Panc1 (cell line): ENCODE measurements around the gene COX7C. TPM values are rescaled to one million over a fixed set of nuclear protein-coding genes. Genes with fewer than 3 reads are reported as not detected.

Source experiments
- ATAC-seq: fragments of 200-7000 bp; cut with Tn5 transposase; 2 replicates; pipeline ENCODE4 v1.9.1; 2020; ENCODE audit warnings: mild to moderate bottlenecking, moderate library complexity
- BruUV-seq: library from RNA; stranded (reverse); fragments of 400-500 nt; replicated peaks from 2 replicates; lab custom pipeline; 2021; lab: Mats Ljungman, UMichigan
- CTCF ChIA-PET: fragments of 300-600 bp; sonication (Branson Sonifier 250); formaldehyde crosslinking; loops from one replicate; lab custom pipeline; 2022; ENCODE audit warnings: antibody characterized with exemption; lab: Charles Lee
- POLR2A ChIA-PET: fragments of 300-600 bp; sonication (Branson Sonifier 250); formaldehyde crosslinking; loops from one replicate; lab custom pipeline; 2022; ENCODE audit warnings: antibody characterized with exemption; lab: Charles Lee
- DNase-seq: peaks from one replicate; pipeline ENCODE4 v3.0.0-alpha.2; 2010; ENCODE audit warnings: low read depth, low spot score
- H3K27ac ChIP-seq: 2 replicates; pipeline ENCODE4 v1.5.1; 2011; ENCODE audit warnings: mild to moderate bottlenecking, low read length, inconsistent platforms
- H3K27me3 ChIP-seq: fragments of 200-500 bp; sonication (Bioruptor generic); 2 replicates; pipeline ENCODE4 v1.6.0; 2014; ENCODE audit warnings: low read length, inconsistent platforms; ENCODE audit not compliant: control insufficient read depth, insufficient read depth
- H3K36me3 ChIP-seq: fragments of 200-500 bp; sonication (Bioruptor generic); 2 replicates; pipeline ENCODE4 v1.5.1; 2014; ENCODE audit warnings: inconsistent platforms, mild to moderate bottlenecking, low read length, moderate library complexity; ENCODE audit not compliant: control insufficient read depth, insufficient read depth
- H3K4me1 ChIP-seq: 2 replicates; pipeline ENCODE4 v1.5.1; 2011; ENCODE audit warnings: inconsistent platforms, mild to moderate bottlenecking, low read length, moderate library complexity; ENCODE audit not compliant: control insufficient read depth, insufficient read depth
- H3K4me3 ChIP-seq, 2 experiments: 2 replicates each; pipeline ENCODE4 v1.5.1; 2011 to 2012; ENCODE audit warnings: low read depth in 2 of 2, low read length in 2 of 2, mild to moderate bottlenecking in 2 of 2, inconsistent platforms in 1 of 2, moderate library complexity in 1 of 2
- H3K9me3 ChIP-seq: fragments of 200-500 bp; sonication (Bioruptor generic); 2 replicates; pipeline ENCODE4 v1.5.1; 2014; ENCODE audit warnings: low read depth, mild to moderate bottlenecking, inconsistent platforms, low read length, moderate library complexity; ENCODE audit not compliant: control insufficient read depth, insufficient read depth
- POLR2AphosphoS5 ChIP-seq: IDR thresholded peaks from 2 replicates; pipeline ENCODE4 v1.6.1; 2012; ENCODE audit warnings: mild to moderate bottlenecking, low read depth, low read length, moderate library complexity
- SIN3A ChIP-seq: IDR thresholded peaks from 2 replicates; pipeline ENCODE4 v1.6.1; 2012; ENCODE audit warnings: low read depth, mild to moderate bottlenecking, low read length, moderate library complexity, borderline replicate concordance; ENCODE audit not compliant: insufficient read depth
- TCF7L2 ChIP-seq: IDR thresholded peaks from 2 replicates; pipeline ENCODE4 v1.6.1; 2011; ENCODE audit warnings: mild to moderate bottlenecking, low read depth, low read length, inconsistent platforms
- in situ Hi-C: cut with HindIII; loops from 2 replicates; pipeline ENCODE4 v1.10.0; 2016; ENCODE audit warnings: low sequenced_read_pairs, low pct_unique_long_range_greater_than_20kb
- intact Hi-C: fragments of 100-400 bp; cut with micrococcal nuclease; formaldehyde crosslinking; loops from one replicate; pipeline ENCODE4 v1.10.0; 2022; ENCODE audit not compliant: unreplicated experiment
- total RNA-seq: library from RNA; stranded (reverse); gene quantifications from one replicate; pipeline ENCODE4 v1.2.1, GENCODE V29; 2021; ENCODE audit not compliant: unreplicated experiment
- TF ChIP-seq, protein P1 (sequence below): fragments of 450-650 bp; IDR thresholded peaks from 2 replicates; pipeline ENCODE4 v1.5.1; 2017; ENCODE audit warnings: mild to moderate bottlenecking
- TF ChIP-seq, protein P2 (sequence below), 2 experiments: IDR thresholded peaks; 2 replicates each; pipeline ENCODE4 v1.6.1; 2011 to 2012; ENCODE audit warnings: low read depth in 2 of 2, control low read depth in 1 of 2, low read length in 1 of 2, mild to moderate bottlenecking in 1 of 2, moderate library complexity in 1 of 2; ENCODE audit not compliant: insufficient read depth in 1 of 2

COX7C gene
- total RNA-seq, 1 experiment from 2014 or later = 536 TPM

DNA sequence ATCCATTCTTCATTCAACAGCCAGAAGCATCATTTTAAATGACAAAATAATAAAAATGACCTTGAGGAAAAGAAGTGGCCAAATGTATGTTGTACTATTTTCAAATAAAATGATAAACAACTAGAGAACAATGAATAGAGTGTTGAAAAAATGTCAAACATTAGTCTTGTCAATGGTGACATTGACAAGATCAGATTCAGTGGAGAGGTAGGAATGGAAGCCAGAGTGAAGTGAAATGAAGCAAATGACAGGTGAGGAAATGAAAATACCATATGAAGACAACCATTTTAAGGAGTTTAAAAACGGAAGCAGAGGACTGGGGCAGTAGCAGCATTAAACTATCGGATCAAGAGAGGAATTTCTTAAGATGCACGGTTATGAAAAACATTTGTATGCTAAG lies 38.2 kb upstream of the COX7C start:
- intact Hi-C loops = no loop called here
- Histone ChIP-seq H3K4me1 (no peaks in the 10 kb centered on the region), H3K9me3 (no peaks in the 10 kb centered on the region), H3K36me3 (no peaks in the 10 kb centered on the region), H3K27me3 (no peaks in the 10 kb centered on the region), H3K27ac (no peak overlapping the region), H3K4me3 (no peak overlapping the region)
- POLR2A ChIA-PET = no interaction called here
- ATAC-seq (no peak), DNase-seq (no peak)
- CTCF ChIA-PET = no interaction called here
- no TSS peak for BruUV-seq
- TF ChIP-seq, protein P1, sequence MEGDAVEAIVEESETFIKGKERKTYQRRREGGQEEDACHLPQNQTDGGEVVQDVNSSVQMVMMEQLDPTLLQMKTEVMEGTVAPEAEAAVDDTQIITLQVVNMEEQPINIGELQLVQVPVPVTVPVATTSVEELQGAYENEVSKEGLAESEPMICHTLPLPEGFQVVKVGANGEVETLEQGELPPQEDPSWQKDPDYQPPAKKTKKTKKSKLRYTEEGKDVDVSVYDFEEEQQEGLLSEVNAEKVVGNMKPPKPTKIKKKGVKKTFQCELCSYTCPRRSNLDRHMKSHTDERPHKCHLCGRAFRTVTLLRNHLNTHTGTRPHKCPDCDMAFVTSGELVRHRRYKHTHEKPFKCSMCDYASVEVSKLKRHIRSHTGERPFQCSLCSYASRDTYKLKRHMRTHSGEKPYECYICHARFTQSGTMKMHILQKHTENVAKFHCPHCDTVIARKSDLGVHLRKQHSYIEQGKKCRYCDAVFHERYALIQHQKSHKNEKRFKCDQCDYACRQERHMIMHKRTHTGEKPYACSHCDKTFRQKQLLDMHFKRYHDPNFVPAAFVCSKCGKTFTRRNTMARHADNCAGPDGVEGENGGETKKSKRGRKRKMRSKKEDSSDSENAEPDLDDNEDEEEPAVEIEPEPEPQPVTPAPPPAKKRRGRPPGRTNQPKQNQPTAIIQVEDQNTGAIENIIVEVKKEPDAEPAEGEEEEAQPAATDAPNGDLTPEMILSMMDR = no peak
- TF ChIP-seq TCF7L2 (no peak), SIN3A (no peak), POLR2AphosphoS5 (no peak)
- TF ChIP-seq, protein P2, sequence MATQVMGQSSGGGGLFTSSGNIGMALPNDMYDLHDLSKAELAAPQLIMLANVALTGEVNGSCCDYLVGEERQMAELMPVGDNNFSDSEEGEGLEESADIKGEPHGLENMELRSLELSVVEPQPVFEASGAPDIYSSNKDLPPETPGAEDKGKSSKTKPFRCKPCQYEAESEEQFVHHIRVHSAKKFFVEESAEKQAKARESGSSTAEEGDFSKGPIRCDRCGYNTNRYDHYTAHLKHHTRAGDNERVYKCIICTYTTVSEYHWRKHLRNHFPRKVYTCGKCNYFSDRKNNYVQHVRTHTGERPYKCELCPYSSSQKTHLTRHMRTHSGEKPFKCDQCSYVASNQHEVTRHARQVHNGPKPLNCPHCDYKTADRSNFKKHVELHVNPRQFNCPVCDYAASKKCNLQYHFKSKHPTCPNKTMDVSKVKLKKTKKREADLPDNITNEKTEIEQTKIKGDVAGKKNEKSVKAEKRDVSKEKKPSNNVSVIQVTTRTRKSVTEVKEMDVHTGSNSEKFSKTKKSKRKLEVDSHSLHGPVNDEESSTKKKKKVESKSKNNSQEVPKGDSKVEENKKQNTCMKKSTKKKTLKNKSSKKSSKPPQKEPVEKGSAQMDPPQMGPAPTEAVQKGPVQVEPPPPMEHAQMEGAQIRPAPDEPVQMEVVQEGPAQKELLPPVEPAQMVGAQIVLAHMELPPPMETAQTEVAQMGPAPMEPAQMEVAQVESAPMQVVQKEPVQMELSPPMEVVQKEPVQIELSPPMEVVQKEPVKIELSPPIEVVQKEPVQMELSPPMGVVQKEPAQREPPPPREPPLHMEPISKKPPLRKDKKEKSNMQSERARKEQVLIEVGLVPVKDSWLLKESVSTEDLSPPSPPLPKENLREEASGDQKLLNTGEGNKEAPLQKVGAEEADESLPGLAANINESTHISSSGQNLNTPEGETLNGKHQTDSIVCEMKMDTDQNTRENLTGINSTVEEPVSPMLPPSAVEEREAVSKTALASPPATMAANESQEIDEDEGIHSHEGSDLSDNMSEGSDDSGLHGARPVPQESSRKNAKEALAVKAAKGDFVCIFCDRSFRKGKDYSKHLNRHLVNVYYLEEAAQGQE (IDR thresholded peaks at IDR 0.05; ENCODE audit: insufficient read depth in 1 of 2, low read depth in 2 of 2, low read length in 1 of 2) = no peak
- in situ Hi-C loops = no loop called here

DNA sequence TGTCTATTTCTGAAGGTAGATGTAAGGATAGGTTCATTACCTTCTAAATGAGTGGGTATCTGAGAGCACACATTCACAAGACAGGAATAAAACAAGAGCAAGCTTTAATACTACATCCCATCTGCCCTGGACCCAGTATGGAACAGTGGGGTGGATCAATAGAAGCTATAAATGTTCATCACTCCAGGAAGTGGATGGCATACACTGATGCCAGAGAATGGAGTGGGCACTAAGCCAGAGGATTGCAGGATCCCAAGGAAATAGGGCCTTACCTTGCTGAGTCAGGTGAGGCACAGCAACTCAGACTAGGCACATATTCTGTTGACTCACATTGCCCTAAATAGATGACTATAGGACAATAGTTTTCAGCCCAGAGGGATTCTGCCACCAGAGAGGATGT lies 21.3 kb upstream of the COX7C start:
- H3K9me3 ChIP-seq = no peaks in the 10 kb centered on the region
- H3K4me3 ChIP-seq = no peak overlapping the region
- no peaks in the 10 kb centered on the region for H3K27me3 ChIP-seq
- H3K4me1 ChIP-seq = no peaks in the 10 kb centered on the region
- in situ Hi-C loops = no loop called here
- DNase-seq (no peak), ATAC-seq (no peak)
- ChIA-PET CTCF (no interaction called here), POLR2A (no interaction called here)
- no peaks in the 10 kb centered on the region for H3K36me3 ChIP-seq
- no peak overlapping the region for H3K27ac ChIP-seq
- no TSS peak for BruUV-seq
- intact Hi-C loops = no loop called here
- TF ChIP-seq SIN3A (no peak), POLR2AphosphoS5 (no peak), TCF7L2 (no peak)
- TF ChIP-seq, protein P2 (IDR thresholded peaks at IDR 0.05; ENCODE audit: insufficient read depth in 1 of 2, low read depth in 2 of 2, low read length in 1 of 2) = no peak
- TF ChIP-seq, protein P1 = no peak
